CD4-positive, alpha-beta T cell (primary cell): Measurements from ENCODE around the gene TRAF3. TPM values are rescaled to one million over a fixed set of nuclear protein-coding genes. Genes with fewer than 3 reads are reported as not detected.

ENCODE experiments used
- ATAC-seq: fragments of 200-7000 bp; cut with Tn5 transposase; one replicate; pipeline ENCODE4 v1.10.0; 2022; ENCODE audit warnings: mild to moderate bottlenecking; ENCODE audit not compliant: poor library complexity
- CTCF ChIA-PET: fragments of 350-600 bp; sonication (Branson Sonifier 250); formaldehyde crosslinking; loops from one replicate; lab custom pipeline; 2021; ENCODE audit warnings: antibody characterized with exemption, inconsistent platforms; lab: Charles Lee
- POLR2A ChIA-PET: fragments of 350-600 bp; sonication (Branson Sonifier 250); formaldehyde crosslinking; loops from one replicate; lab custom pipeline; 2021; ENCODE audit warnings: antibody characterized with exemption, inconsistent platforms; lab: Charles Lee
- DNase-seq, 14 experiments: peaks; one replicate each; pipeline ENCODE4 v3.0.0-alpha.2; 2013 to 2020; ENCODE audit warnings: mixed read lengths in 2 of 14
- H3K27ac ChIP-seq, 2 donors: one replicate each; pipeline versions ENCODE4 v1.5.1 to v1.7.0; 2013; ENCODE audit warnings: low read length in 2 of 2, low read depth in 1 of 2, mild to moderate bottlenecking in 1 of 2
- H3K27me3 ChIP-seq, 2 experiments: 1 replicate in 1 of 2; 2 replicates in 1 of 2; pipeline versions ENCODE4 v1.6.1 to v1.7.0; 2013; ENCODE audit warnings: low read length in 2 of 2, control low read depth in 1 of 2, mild to moderate bottlenecking in 1 of 2, moderate library complexity in 1 of 2; ENCODE audit not compliant: insufficient read depth in 2 of 2, control insufficient read depth in 1 of 2
- H3K36me3 ChIP-seq: one replicate; pipeline ENCODE4 v1.6.1; 2013; ENCODE audit warnings: low read length, control low read depth; ENCODE audit not compliant: insufficient read depth
- H3K4me1 ChIP-seq: one replicate; pipeline ENCODE4 v1.6.1; 2013; ENCODE audit warnings: low read length, control low read depth; ENCODE audit not compliant: insufficient read depth
- H3K4me3 ChIP-seq: one replicate; pipeline ENCODE4 v1.5.1; 2013; ENCODE audit warnings: mild to moderate bottlenecking, low read length, moderate library complexity
- H3K9me3 ChIP-seq, 2 experiments: 1 replicate in 1 of 2; 2 replicates in 1 of 2; pipeline versions ENCODE4 v1.6.1 to v1.7.0; 2013; ENCODE audit warnings: low read length in 2 of 2, mild to moderate bottlenecking in 2 of 2, control low read depth in 1 of 2, moderate library complexity in 1 of 2; ENCODE audit not compliant: control insufficient read depth in 1 of 2, insufficient read depth in 1 of 2
- H3K27ac Mint-ChIP-seq: one replicate; pipeline ENCODE4 v1.8.0; 2020; ENCODE audit warnings: mixed read lengths
- H3K27me3 Mint-ChIP-seq: one replicate; pipeline ENCODE4 v1.8.0; 2021; ENCODE audit warnings: mixed read lengths
- H3K36me3 Mint-ChIP-seq: one replicate; pipeline ENCODE4 v1.8.0; 2021; ENCODE audit warnings: low read depth, mixed read lengths
- H3K4me1 Mint-ChIP-seq: one replicate; pipeline ENCODE4 v1.8.0; 2021; ENCODE audit warnings: low read depth, mixed read lengths
- H3K4me3 Mint-ChIP-seq: one replicate; pipeline ENCODE4 v1.8.0; 2020; ENCODE audit warnings: mild to moderate bottlenecking, mixed read lengths
- H3K9me3 Mint-ChIP-seq: one replicate; pipeline ENCODE4 v1.8.0; 2020; ENCODE audit warnings: mixed read lengths
- intact Hi-C, 2 experiments: fragments of 100-400 bp; cut with DNase I in 1 of 2; cut with micrococcal nuclease in 1 of 2; formaldehyde crosslinking; loops; one replicate each; pipeline versions ENCODE4 v1.15.1 to v1.9.0; 2023 to 2025; cut with DNase I, micrococcal nuclease
- total RNA-seq, 174 experiments: library from RNA in 2 of 174; stranded (reverse) in 2 of 174; gene quantifications; one replicate each; pipeline ENCODE4 v1.2.3 and lab custom pipeline; 2021 to 2026
- TF ChIP-seq, protein P1 (sequence below): fragments of 200-600 bp; IDR thresholded peaks from one replicate; pipeline ENCODE4 v1.8.0; 2022; ENCODE audit warnings: antibody characterized with exemption, mild to moderate bottlenecking

TRAF3 gene
- total RNA-seq, 2 experiments from 2014 or later = 27.1 to 32.4 TPM

DNA sequence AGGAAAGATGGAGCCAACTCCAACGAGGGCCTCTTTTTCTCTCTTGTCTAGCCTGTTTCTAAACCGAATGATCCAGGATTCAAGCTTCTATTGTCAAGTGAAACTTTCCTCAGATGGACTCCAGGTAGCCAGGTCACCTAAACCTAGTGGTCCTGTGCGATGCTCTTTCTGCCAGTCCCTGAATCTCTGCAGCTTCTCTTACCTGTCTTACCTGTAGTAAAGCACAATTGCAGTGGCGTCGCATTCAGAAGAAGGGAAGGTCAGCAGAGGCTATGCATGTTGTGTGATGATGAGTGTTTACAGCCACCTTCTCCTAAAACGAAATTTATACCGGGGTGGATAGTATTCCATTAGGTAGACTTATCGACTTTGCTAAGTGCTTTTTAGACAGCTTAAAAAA is 47.4 kb upstream of the TRAF3 start:
- no peaks in the 10 kb centered on the region for H3K4me1 Mint-ChIP-seq
- no peak overlapping the region for H3K4me3 Mint-ChIP-seq
- intact Hi-C loops = no loop called here
- no peak overlapping the region for H3K4me3 ChIP-seq
- no peaks in the 10 kb centered on the region for H3K9me3 ChIP-seq
- H3K9me3 Mint-ChIP-seq = no peaks in the 10 kb centered on the region
- POLR2A ChIA-PET = no interaction called here
- CTCF ChIA-PET = no interaction called here
- H3K27ac ChIP-seq = no peak overlapping the region
- ATAC-seq (no peak), DNase-seq (no peak)
- no peaks in the 10 kb centered on the region for H3K27me3 Mint-ChIP-seq
- H3K27ac Mint-ChIP-seq = no peak overlapping the region
- no peaks in the 10 kb centered on the region for H3K4me1 ChIP-seq
- peaks cover 49% of the 10 kb centered on the region for H3K36me3 ChIP-seq
- TF ChIP-seq, protein P1, sequence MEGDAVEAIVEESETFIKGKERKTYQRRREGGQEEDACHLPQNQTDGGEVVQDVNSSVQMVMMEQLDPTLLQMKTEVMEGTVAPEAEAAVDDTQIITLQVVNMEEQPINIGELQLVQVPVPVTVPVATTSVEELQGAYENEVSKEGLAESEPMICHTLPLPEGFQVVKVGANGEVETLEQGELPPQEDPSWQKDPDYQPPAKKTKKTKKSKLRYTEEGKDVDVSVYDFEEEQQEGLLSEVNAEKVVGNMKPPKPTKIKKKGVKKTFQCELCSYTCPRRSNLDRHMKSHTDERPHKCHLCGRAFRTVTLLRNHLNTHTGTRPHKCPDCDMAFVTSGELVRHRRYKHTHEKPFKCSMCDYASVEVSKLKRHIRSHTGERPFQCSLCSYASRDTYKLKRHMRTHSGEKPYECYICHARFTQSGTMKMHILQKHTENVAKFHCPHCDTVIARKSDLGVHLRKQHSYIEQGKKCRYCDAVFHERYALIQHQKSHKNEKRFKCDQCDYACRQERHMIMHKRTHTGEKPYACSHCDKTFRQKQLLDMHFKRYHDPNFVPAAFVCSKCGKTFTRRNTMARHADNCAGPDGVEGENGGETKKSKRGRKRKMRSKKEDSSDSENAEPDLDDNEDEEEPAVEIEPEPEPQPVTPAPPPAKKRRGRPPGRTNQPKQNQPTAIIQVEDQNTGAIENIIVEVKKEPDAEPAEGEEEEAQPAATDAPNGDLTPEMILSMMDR = no peak
- H3K27me3 ChIP-seq = no peaks in the 10 kb centered on the region
- H3K36me3 Mint-ChIP-seq = peaks cover 57% of the 10 kb centered on the region

DNA sequence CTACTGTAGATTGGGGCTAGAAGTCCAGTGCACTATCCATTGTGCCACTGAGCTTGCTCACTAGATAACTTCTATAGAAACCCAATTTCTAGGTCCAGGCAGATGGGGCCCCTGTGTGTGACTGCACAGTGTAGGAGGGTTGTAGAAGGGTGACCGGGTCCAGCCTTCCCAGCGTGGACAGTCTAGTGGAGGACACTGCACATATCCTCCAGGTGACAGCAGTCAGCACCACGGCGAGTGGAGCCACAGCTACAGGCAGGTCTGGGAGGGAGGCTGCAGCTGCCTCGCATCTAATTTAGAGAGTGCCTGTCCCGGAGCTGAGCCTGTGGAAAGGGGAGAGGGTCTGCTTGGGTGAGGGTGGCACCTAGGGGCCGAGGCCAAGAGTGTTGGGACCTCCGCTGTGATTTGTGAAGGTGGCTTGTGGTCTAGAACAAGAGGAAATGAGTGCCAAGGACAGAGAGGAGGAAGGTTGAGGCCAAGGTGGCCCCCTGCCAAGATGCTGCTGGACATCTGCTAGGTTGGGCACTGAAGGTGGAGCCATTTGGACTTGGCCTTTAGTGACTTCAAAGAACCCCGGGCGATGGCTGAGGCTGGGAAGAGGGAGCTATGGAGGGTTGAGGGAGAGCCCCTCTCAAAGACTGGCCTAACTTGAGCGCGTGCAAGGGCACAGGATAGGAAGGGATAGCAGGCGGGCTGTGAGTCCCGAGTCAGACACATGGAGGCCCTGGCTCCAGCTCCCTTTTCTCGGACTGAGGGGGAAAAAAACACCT is 46.0 kb upstream of the TRAF3 start:
- intact Hi-C loops = no loop called here
- Mint-ChIP-seq H3K27me3 (no peaks in the 10 kb centered on the region), H3K36me3 (peaks cover 45% of the 10 kb centered on the region), H3K4me1 (no peaks in the 10 kb centered on the region), H3K9me3 (no peaks in the 10 kb centered on the region), H3K4me3 (no peak overlapping the region), H3K27ac (no peak overlapping the region)
- H3K9me3 ChIP-seq = no peaks in the 10 kb centered on the region
- peaks cover 37% of the 10 kb centered on the region for H3K36me3 ChIP-seq
- ChIA-PET POLR2A (no interaction called here), CTCF (no interaction called here)
- DNase-seq (no peak), ATAC-seq (no peak)
- TF ChIP-seq, protein P1 = no peak
- H3K4me1 ChIP-seq = no peaks in the 10 kb centered on the region
- H3K4me3 ChIP-seq = no peak overlapping the region
- no peaks in the 10 kb centered on the region for H3K27me3 ChIP-seq
- no peak overlapping the region for H3K27ac ChIP-seq

DNA sequence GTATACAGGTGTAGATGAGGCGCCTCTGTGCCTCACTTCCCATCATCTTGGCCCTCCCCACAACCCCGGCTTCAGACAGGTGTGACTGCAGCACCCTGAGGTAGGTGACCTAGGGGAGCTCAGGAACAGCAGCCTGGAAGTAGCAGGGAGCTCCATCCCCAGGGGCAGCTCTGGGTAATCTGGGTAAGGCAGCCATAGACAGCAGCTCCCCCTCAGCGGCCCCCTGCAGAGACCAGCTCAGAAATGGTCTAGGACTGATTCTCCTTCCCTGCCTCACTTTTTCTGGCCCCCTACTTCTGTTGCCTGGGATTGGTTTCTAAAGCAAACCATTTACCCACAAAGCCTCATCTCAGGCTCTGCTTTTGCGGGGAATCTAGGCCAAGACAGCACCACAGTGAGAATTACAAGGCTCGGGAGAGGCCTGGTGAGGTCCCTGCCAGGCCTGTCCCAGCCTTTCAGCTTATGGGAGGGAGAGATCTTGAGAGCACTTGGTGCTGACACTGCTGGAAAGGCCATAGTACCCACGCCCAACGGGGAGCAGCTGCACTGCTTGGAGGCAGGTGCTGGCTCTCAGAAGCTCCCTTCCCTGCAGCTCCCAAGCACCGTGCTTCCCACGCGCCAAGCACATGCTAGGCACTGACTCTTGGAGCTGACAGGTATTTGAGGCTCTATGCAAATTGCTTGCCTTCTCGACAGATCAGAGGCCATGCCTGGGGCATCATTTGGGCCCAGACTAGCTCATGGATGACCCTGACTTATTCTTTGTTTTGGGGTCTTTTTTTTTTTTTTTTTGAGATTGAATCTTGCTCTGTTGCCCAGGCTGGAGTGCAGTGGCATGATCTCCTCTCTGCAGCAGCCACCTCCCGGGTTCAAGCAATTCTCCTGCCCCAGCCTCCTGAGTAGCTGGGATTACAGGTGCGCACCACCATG is 45.1 kb upstream of the TRAF3 start:
- Mint-ChIP-seq H3K4me1 (no peaks in the 10 kb centered on the region), H3K27ac (no peak overlapping the region), H3K9me3 (no peaks in the 10 kb centered on the region), H3K36me3 (peaks cover 36% of the 10 kb centered on the region), H3K4me3 (no peak overlapping the region), H3K27me3 (no peaks in the 10 kb centered on the region)
- TF ChIP-seq, protein P1 = no peak
- intact Hi-C loops = no loop called here
- Histone ChIP-seq H3K36me3 (peaks cover 30% of the 10 kb centered on the region), H3K27me3 (no peaks in the 10 kb centered on the region), H3K27ac (no peak overlapping the region), H3K4me1 (no peaks in the 10 kb centered on the region), H3K4me3 (no peak overlapping the region), H3K9me3 (no peaks in the 10 kb centered on the region)
- ChIA-PET CTCF (interaction anchor here (0.7 kb wide), 1 partner anchor 87 kb away, joined by 3 read pairs; no protein-coding TSS in a partner anchor), POLR2A (no interaction called here)
- ATAC-seq = no peak
- DNase-seq = no peak
